T-cell (primary cell): ENCODE measurements around the gene GALNT11. TPM values are rescaled to one million over a fixed set of nuclear protein-coding genes. Genes with fewer than 3 reads are reported as not detected.

Source experiments
- ATAC-seq, 4 experiments: fragments of 200-7000 bp in 3 of 4; fragments of 150-1000 bp in 1 of 4; cut with Tn5 transposase; replicated peaks in 1 of 4; 1 replicate in 3 of 4; 2 replicates in 1 of 4; pipeline ENCODE4 v1.10.0; 2021; ENCODE audit warnings: moderate library complexity in 3 of 4, mild to moderate bottlenecking in 2 of 4, moderate number of reproducible peaks in 1 of 4
- CTCF ChIA-PET, 2 donors: fragments of 300-600 bp; sonication (Branson Sonifier 250); formaldehyde crosslinking; loops; one replicate each; lab custom pipeline; 2022; ENCODE audit warnings: antibody characterized with exemption in 2 of 2; lab: Charles Lee
- POLR2A ChIA-PET, 2 donors: fragments of 300-600 bp; sonication (Branson Sonifier 250); formaldehyde crosslinking; loops; one replicate each; lab custom pipeline; 2022; ENCODE audit warnings: antibody characterized with exemption in 2 of 2; lab: Charles Lee
- DNase-seq, 35 experiments: peaks; one replicate each; pipeline versions ENCODE4 v3.0.0 to v3.0.0-alpha.2; 2013 to 2023
- H3K27ac ChIP-seq: one replicate; pipeline ENCODE4 v1.5.1; 2013; ENCODE audit warnings: low read length
- H3K27me3 ChIP-seq, 2 experiments: replicated peaks in 1 of 2; 1 replicate in 1 of 2; 2 replicates in 1 of 2; pipeline versions ENCODE4 v1.6.1 to v1.7.0; 2013; ENCODE audit warnings: low read length in 1 of 2, mixed read lengths in 1 of 2; ENCODE audit not compliant: control insufficient read depth in 2 of 2, insufficient read depth in 2 of 2; ENCODE audit errors: extremely low read depth in 1 of 2
- H3K36me3 ChIP-seq, 2 donors: 1 replicate in 1 of 2; 2 replicates in 1 of 2; pipeline versions ENCODE4 v1.6.1 to v1.7.0; 2013; ENCODE audit warnings: low read length in 1 of 2; ENCODE audit not compliant: control insufficient read depth in 2 of 2, insufficient read depth in 1 of 2; ENCODE audit errors: extremely low read depth in 1 of 2
- H3K4me1 ChIP-seq, 2 experiments: 1 replicate in 1 of 2; 2 replicates in 1 of 2; pipeline versions ENCODE4 v1.6.1 to v1.7.0; 2013; ENCODE audit warnings: low read length in 2 of 2, mixed read lengths in 1 of 2; ENCODE audit not compliant: insufficient read depth in 2 of 2, control insufficient read depth in 1 of 2; ENCODE audit errors: extremely low read depth in 1 of 2
- H3K4me3 ChIP-seq, 2 donors: 1 replicate in 1 of 2; 2 replicates in 1 of 2; pipeline versions ENCODE4 v1.5.1 to v1.7.0; 2013; ENCODE audit warnings: mild to moderate bottlenecking in 2 of 2, low read length in 1 of 2, moderate library complexity in 1 of 2; ENCODE audit not compliant: control insufficient read depth in 1 of 2; ENCODE audit errors: extremely low read depth in 1 of 2
- H3K9me3 ChIP-seq: 2 replicates; pipeline ENCODE4 v1.7.0; 2013
- H3K27ac Mint-ChIP-seq, 2 donors: one replicate each; pipeline ENCODE4 v1.8.0; 2020 to 2021; ENCODE audit warnings: mild to moderate bottlenecking in 2 of 2, mixed read lengths in 2 of 2
- H3K27me3 Mint-ChIP-seq, 2 donors: one replicate each; pipeline ENCODE4 v1.8.0; 2021 to 2022; ENCODE audit warnings: mixed read lengths in 2 of 2
- H3K36me3 Mint-ChIP-seq: one replicate; pipeline ENCODE4 v1.8.0; 2021; ENCODE audit warnings: mixed read lengths
- H3K4me1 Mint-ChIP-seq, 3 donors: one replicate each; pipeline ENCODE4 v1.8.0; 2020 to 2022; ENCODE audit warnings: mixed read lengths in 3 of 3, mild to moderate bottlenecking in 1 of 3
- H3K4me3 Mint-ChIP-seq, 3 donors: one replicate each; pipeline ENCODE4 v1.8.0; 2020 to 2022; ENCODE audit warnings: mild to moderate bottlenecking in 3 of 3, mixed read lengths in 3 of 3, moderate library complexity in 3 of 3
- H3K9me3 Mint-ChIP-seq, 3 donors: one replicate each; pipeline ENCODE4 v1.8.0; 2020 to 2022; ENCODE audit warnings: mixed read lengths in 3 of 3
- WGBS: methylation state at CpG from one replicate; pipeline ENCODE4 v1.1.5; 2013; ENCODE audit warnings: missing lambda C conversion rate; ENCODE audit not compliant: insufficient coverage; 5-methylcytosine and 5-hydroxymethylcytosine counted together
- total RNA-seq, 35 experiments: library from RNA in 6 of 35; stranded (reverse) in 6 of 35; fragments of 120-200 nt in 1 of 35; gene quantifications; one replicate each; pipeline versions ENCODE4 v1.2.1 to v1.2.4 and lab custom pipeline; 2013 to 2026

GALNT11 gene
- total RNA-seq, 5 donors from 2014 or later (not counting 1 experiment from before 2014, with no cell fraction given), result 20.4 to 28.2 (median 24.0) TPM

- no peaks in the 10 kb centered on the region for H3K27me3 Mint-ChIP-seq
- Histone ChIP-seq H3K4me1 (no peaks in the 10 kb centered on the region), H3K9me3 (no peaks in the 10 kb centered on the region), H3K27me3 (no peaks in the 10 kb centered on the region), H3K4me3 (no peak overlapping the region), H3K36me3 (peaks cover 12 to 65% of the 10 kb centered on the region in 2 donors), H3K27ac (no peak overlapping the region)
- no peak overlapping the region for H3K4me3 Mint-ChIP-seq
- H3K4me1 Mint-ChIP-seq, result peaks cover 0 to 4% (median 3%) of the 10 kb centered on the region in 3 donors
- H3K9me3 Mint-ChIP-seq, result no peaks in the 10 kb centered on the region
- ChIA-PET CTCF (interaction anchor here in 1 of 2 donors (0.6 kb wide), 1 partner anchor 20 kb away, joined by 4 read pairs; no protein-coding TSS in a partner anchor), POLR2A (no interaction called here)
- ATAC-seq (no peak), DNase-seq (no peak)
- H3K27ac Mint-ChIP-seq, result peak overlapping the region in 1 of 2 donors; percentile 40
- 98% methylated on average over 8 of the region's 9 CpGs for WGBS
- peaks cover 41% of the 10 kb centered on the region for H3K36me3 Mint-ChIP-seq
Measured at GRCh38 chr7:152136686-152137085, 111.2 kb downstream of the GALNT11 start.

DNA sequence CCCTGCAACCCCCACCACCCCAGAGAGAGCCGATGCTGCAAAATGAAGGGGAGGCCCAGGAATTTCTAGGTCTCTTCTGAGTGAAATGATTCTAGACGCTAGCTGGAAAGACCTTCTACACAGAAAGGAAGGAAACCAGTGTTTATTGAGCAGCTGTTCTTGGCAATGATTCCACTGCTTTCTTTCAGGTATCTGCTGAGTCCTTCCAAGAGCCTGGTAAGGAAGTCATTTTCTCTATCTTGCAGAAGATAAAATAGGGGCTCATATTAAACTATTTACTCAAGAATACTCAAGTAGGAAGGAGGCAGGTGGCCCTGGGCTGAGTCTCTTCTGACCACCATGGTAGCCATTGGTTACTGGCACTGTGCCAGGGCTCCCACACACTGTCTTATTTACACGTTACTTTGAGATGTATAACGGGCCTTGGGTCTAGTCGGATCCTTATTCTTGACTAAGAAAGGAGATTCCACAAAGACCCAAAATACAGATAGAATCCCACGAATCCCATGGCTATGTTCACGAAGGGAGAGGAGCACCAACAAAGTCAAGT, 112.1 kb downstream of the GALNT11 start:
- peaks cover 41% of the 10 kb centered on the region for H3K36me3 Mint-ChIP-seq
- H3K27ac Mint-ChIP-seq, result peak overlapping the region in 1 of 2 donors; percentile 40
- POLR2A ChIA-PET, result no interaction called here
- ATAC-seq, result no peak
- no peaks in the 10 kb centered on the region for H3K27me3 Mint-ChIP-seq
- no peak for DNase-seq
- peaks cover 0 to 5% of the 10 kb centered on the region in 2 experiments for H3K4me1 ChIP-seq
- no peaks in the 10 kb centered on the region for H3K9me3 ChIP-seq
- peaks cover 6 to 12% (median 11%) of the 10 kb centered on the region in 3 donors for H3K4me1 Mint-ChIP-seq
- no peak overlapping the region for H3K4me3 ChIP-seq
- H3K9me3 Mint-ChIP-seq, result no peaks in the 10 kb centered on the region
- CTCF ChIA-PET, result interaction anchor here in 1 of 2 donors (0.5 kb wide), 1 partner anchor 68 kb away, joined by 3 read pairs; no protein-coding TSS in a partner anchor
- H3K27ac ChIP-seq, result no peak overlapping the region
- no peak overlapping the region for H3K4me3 Mint-ChIP-seq
- 100% methylated on average over 6 of the region's 7 CpGs for WGBS
- no peaks in the 10 kb centered on the region for H3K27me3 ChIP-seq
- peaks cover 12 to 63% of the 10 kb centered on the region in 2 donors for H3K36me3 ChIP-seq

DNA sequence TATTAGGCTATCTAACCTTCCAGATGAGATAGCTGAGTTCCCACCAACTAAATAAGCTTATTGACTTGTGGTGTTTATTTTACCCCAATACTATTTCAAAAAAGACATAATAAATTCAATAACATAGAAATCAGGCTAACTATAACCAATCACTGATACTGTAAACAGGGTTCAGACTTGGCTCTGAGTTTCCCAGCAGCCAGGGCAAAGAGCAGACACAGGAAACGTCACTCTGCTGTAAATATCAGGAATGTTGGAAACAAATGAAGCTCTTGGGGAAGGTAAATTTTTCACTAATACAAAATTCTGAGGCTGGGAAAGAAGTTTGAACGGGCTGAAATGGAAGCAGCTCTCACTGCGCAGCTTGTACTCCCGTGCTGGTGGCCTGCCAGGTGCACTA, 114.6 kb downstream of the GALNT11 start:
- H3K4me3 ChIP-seq, result no peak overlapping the region
- peaks cover 23 to 28% of the 10 kb centered on the region in 2 experiments for H3K4me1 ChIP-seq
- H3K9me3 Mint-ChIP-seq, result no peaks in the 10 kb centered on the region
- no CpG with 5 or more reads among the region's 4 CpGs for WGBS
- CTCF ChIA-PET, result no interaction called here
- no peak overlapping the region for H3K4me3 Mint-ChIP-seq
- peaks cover 12 to 54% of the 10 kb centered on the region in 2 donors for H3K36me3 ChIP-seq
- no peak for DNase-seq
- no peaks in the 10 kb centered on the region for H3K9me3 ChIP-seq
- peaks cover 41% of the 10 kb centered on the region for H3K36me3 Mint-ChIP-seq
- H3K4me1 Mint-ChIP-seq, result peaks cover 32 to 37% (median 36%) of the 10 kb centered on the region in 3 donors
- POLR2A ChIA-PET, result interaction anchor here in 1 of 2 donors (0.6 kb wide), 1 partner anchor 983 kb away, joined by 5 read pairs; no protein-coding TSS in a partner anchor
- no peaks in the 10 kb centered on the region for H3K27me3 Mint-ChIP-seq
- no peak overlapping the region for H3K27ac Mint-ChIP-seq
- H3K27me3 ChIP-seq, result no peaks in the 10 kb centered on the region
- no peak for ATAC-seq
- H3K27ac ChIP-seq, result no peak overlapping the region

- Mint-ChIP-seq H3K27ac (peak overlapping the region; percentile 44 to 50), H3K4me3 (no peak overlapping the region), H3K27me3 (no peaks in the 10 kb centered on the region), H3K4me1 (peaks cover 36 to 42% (median 41%) of the 10 kb centered on the region in 3 donors), H3K9me3 (no peaks in the 10 kb centered on the region), H3K36me3 (peaks cover 43% of the 10 kb centered on the region)
- no peak for ATAC-seq
- ChIA-PET CTCF (no interaction called here), POLR2A (no interaction called here)
- Histone ChIP-seq H3K4me3 (no peak overlapping the region), H3K27ac (no peak overlapping the region), H3K36me3 (peaks cover 12 to 52% of the 10 kb centered on the region in 2 donors), H3K4me1 (peaks cover 28 to 32% of the 10 kb centered on the region in 2 experiments), H3K27me3 (no peaks in the 10 kb centered on the region), H3K9me3 (no peaks in the 10 kb centered on the region)
- DNase-seq, result no peak
- no CpG with 5 or more reads among the region's 2 CpGs for WGBS
Measured at GRCh38 chr7:152140560-152140959, 115.1 kb downstream of the GALNT11 start.

- Mint-ChIP-seq H3K27me3 (no peaks in the 10 kb centered on the region), H3K27ac (peak overlapping the region; percentile 86 to 88), H3K9me3 (no peaks in the 10 kb centered on the region), H3K4me3 (peak overlapping the region; percentile 40 to 73 (median 40)), H3K4me1 (peaks cover 47 to 52% (median 52%) of the 10 kb centered on the region in 3 donors), H3K36me3 (peaks cover 43% of the 10 kb centered on the region)
- Histone ChIP-seq H3K36me3 (peaks cover 6 to 42% of the 10 kb centered on the region in 2 donors), H3K4me1 (peaks cover 32 to 36% of the 10 kb centered on the region in 2 experiments), H3K4me3 (peak overlapping the region in 1 of 2 donors; percentile 44), H3K9me3 (no peaks in the 10 kb centered on the region), H3K27me3 (no peaks in the 10 kb centered on the region), H3K27ac (peak overlapping the region; percentile 59)
- ATAC-seq (peak; percentile 28 to 50 (median 36)), DNase-seq (peak in 5 of 35 experiments; percentile 12 to 35 (median 15))
- 14% methylated on average over 1 of the region's 5 CpGs for WGBS
- ChIA-PET CTCF (interaction anchor here in 1 of 2 donors (0.8 kb wide), 1 partner anchor 8 kb away, joined by 3 read pairs; no protein-coding TSS in a partner anchor), POLR2A (interaction anchor here in 1 of 2 donors (0.7 kb wide), 1 partner anchor 10 kb away, joined by 3 read pairs; no protein-coding TSS in a partner anchor)
Measured at GRCh38 chr7:152142976-152143595, 117.6 kb downstream of the GALNT11 start.

DNA sequence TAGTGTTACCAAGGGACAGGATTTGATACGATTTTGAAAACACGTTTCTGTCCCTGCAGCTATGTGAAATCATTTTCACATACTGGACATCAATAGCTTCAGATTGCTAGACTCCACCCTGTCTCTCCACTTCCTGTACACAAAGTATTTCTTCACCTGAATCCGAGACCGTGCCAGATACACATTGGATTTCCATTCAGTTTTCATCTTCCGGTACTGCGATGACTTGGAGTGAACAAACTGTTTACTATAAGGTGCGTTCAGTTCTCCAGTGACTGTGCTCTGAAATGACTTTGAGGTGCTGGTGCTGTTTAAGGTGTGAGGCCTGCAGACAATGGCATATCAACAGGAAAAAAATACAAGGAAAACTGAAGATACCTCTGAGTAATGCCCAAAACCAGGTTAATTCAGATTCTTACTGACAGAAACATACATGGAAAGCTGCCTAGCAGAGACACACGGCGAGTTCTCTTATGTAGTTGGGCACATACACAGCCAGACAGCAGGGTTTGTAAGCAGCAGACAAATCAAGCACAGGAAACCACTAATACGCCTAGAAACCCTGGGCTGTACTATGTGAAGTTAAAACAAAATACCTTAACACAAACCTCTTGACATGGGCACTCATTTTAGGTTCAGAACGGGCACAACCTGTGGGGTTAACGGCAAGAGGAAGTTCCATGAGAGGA, 119.2 kb downstream of the GALNT11 start:
- ChIA-PET CTCF (interaction anchor here in 1 of 2 donors (0.6 kb wide), 1 partner anchor 162 kb away, joined by 3 read pairs; no protein-coding TSS in a partner anchor), POLR2A (no interaction called here)
- 15% methylated on average over 5 of the region's 12 CpGs for WGBS
- peaks cover 10 to 42% of the 10 kb centered on the region in 2 donors for H3K36me3 ChIP-seq
- ATAC-seq (peak; percentile 75 to 80 (median 79)), DNase-seq (peak in 15 of 35 experiments; percentile 7 to 55 (median 23))
- H3K27ac ChIP-seq, result peak overlapping the region; percentile 59
- H3K4me1 ChIP-seq, result peaks cover 32 to 36% of the 10 kb centered on the region in 2 experiments
- H3K4me3 Mint-ChIP-seq, result peak overlapping the region; percentile 5 to 73 (median 28)
- peak overlapping the region; percentile 86 to 88 for H3K27ac Mint-ChIP-seq
- H3K9me3 Mint-ChIP-seq, result no peaks in the 10 kb centered on the region
- H3K27me3 ChIP-seq, result no peaks in the 10 kb centered on the region
- no peak overlapping the region for H3K4me3 ChIP-seq
- no peaks in the 10 kb centered on the region for H3K9me3 ChIP-seq
- H3K4me1 Mint-ChIP-seq, result peaks cover 47 to 52% (median 52%) of the 10 kb centered on the region in 3 donors
- H3K27me3 Mint-ChIP-seq, result no peaks in the 10 kb centered on the region
- H3K36me3 Mint-ChIP-seq, result peaks cover 44% of the 10 kb centered on the region
